Pons (tissue), 1 donor: ENCODE results near the gene GOLGA8B.
A peak's percentile ranks its signal among the peaks of the same experiment; 100 is the strongest.
"Not testable (repeated sequence)": the region's sequence is repeated elsewhere in the genome, so short reads cannot be mapped to it uniquely, and the experiment has no call there.

Experiments used
- DNase-seq: peaks from one replicate; pipeline ENCODE4 v3.0.0-alpha.2; 2016; ENCODE audit warnings: low spot score

The GOLGA8B gene

GRCh38 chr15:34583399-34584329 lies at the start of gene GOLGA8B:
Gene GOLGA8B, minus strand, starts transcription at chr15:34583651. Its CDS starts 47,739 bp downstream, at chr15:34535912.
- DNase-seq = no peak

- not testable (repeated sequence) for DNase-seq
These were observed 49.7 kb upstream of the GOLGA8B start for GRCh38 chr15:34633165-34633564.

GRCh38 chr15:34628577-34629152 lies 45.2 kb upstream of the GOLGA8B start:
- DNase-seq = no peak

- DNase-seq = no peak
These were observed 41.6 kb upstream of the GOLGA8B start for GRCh38 chr15:34625007-34625406.

- peak; percentile 55 for DNase-seq
These were observed 38.2 kb upstream of the GOLGA8B start for GRCh38 chr15:34621675-34622074.

GRCh38 chr15:34620814-34621213 lies 37.4 kb upstream of the GOLGA8B start:
- DNase-seq = no peak

- DNase-seq = no peak
These were observed 36.7 kb upstream of the GOLGA8B start for GRCh38 chr15:34620142-34620541.

GRCh38 chr15:34619151-34619550 lies 35.7 kb upstream of the GOLGA8B start:
- DNase-seq = no peak

- DNase-seq = no peak
These were observed 34.6 kb upstream of the GOLGA8B start for GRCh38 chr15:34618073-34618472.

GRCh38 chr15:34616613-34617012 lies 33.2 kb upstream of the GOLGA8B start:
- peak; percentile 19 for DNase-seq

- DNase-seq = no peak
These were observed 30.5 kb upstream of the GOLGA8B start for GRCh38 chr15:34613997-34614396.

- no peak for DNase-seq
These were observed 29.9 kb upstream of the GOLGA8B start for GRCh38 chr15:34613301-34613700.

GRCh38 chr15:34610354-34610753 lies 26.9 kb upstream of the GOLGA8B start:
- DNase-seq = peak; percentile 11

GRCh38 chr15:34609102-34610057 lies 25.9 kb upstream of the GOLGA8B start:
- DNase-seq = no peak

- no peak for DNase-seq
These were observed 25.1 kb upstream of the GOLGA8B start for GRCh38 chr15:34608517-34608916.

GRCh38 chr15:34607832-34608231 lies 24.4 kb upstream of the GOLGA8B start:
- DNase-seq = no peak

GRCh38 chr15:34606545-34606944 lies 23.1 kb upstream of the GOLGA8B start:
- DNase-seq = no peak

GRCh38 chr15:34606131-34606530 lies 22.7 kb upstream of the GOLGA8B start:
- no peak for DNase-seq

GRCh38 chr15:34603095-34603494 lies 19.6 kb upstream of the GOLGA8B start:
- DNase-seq = no peak

- DNase-seq = no peak
These were observed 17.5 kb upstream of the GOLGA8B start for GRCh38 chr15:34600923-34601322.

GRCh38 chr15:34598799-34599585 lies 15.5 kb upstream of the GOLGA8B start:
- DNase-seq = no peak
